Neural progenitor cell (in vitro differentiated cells): ENCODE measurements around the gene KIF26B. TPM values are rescaled to one million over a fixed set of nuclear protein-coding genes. Genes with fewer than 3 reads are reported as not detected.

Experiments
- DNase-seq: peaks from one replicate; pipeline ENCODE4 v3.0.0-alpha.2; 2016; ENCODE audit warnings: low spot score
- H2AFZ ChIP-seq: fragments of 200-600 bp; sonication (generic); replicated peaks from 2 replicates; pipeline ENCODE4 v1.6.1; 2016; ENCODE audit warnings: antibody characterized with exemption
- H3F3A ChIP-seq: fragments of 200-600 bp; sonication (generic); 2 replicates; pipeline ENCODE4 v1.6.1; 2016; ENCODE audit warnings: antibody characterized with exemption, low read depth
- H3K27ac ChIP-seq: fragments of 200-600 bp; sonication (generic); 2 replicates; pipeline ENCODE4 v1.5.1; 2016; ENCODE audit warnings: mild to moderate bottlenecking
- H3K27me3 ChIP-seq: fragments of 200-600 bp; sonication (generic); 2 replicates; pipeline ENCODE4 v1.6.1; 2016; ENCODE audit warnings: mild to moderate bottlenecking, moderate library complexity
- H3K36me3 ChIP-seq: fragments of 200-600 bp; sonication (generic); 2 replicates; pipeline ENCODE4 v1.5.1; 2016
- H3K4me1 ChIP-seq: fragments of 200-600 bp; sonication (generic); 2 replicates; pipeline ENCODE4 v1.6.1; 2016; ENCODE audit warnings: mixed run types
- H3K4me2 ChIP-seq: fragments of 200-600 bp; sonication (generic); 2 replicates; pipeline ENCODE4 v1.6.1; 2016
- H3K4me3 ChIP-seq: fragments of 200-600 bp; sonication (generic); 2 replicates; pipeline ENCODE4 v1.5.1; 2016
- H3K79me2 ChIP-seq: fragments of 200-600 bp; sonication (generic); 2 replicates; pipeline ENCODE4 v1.6.1; 2016; ENCODE audit warnings: low read depth
- H3K9ac ChIP-seq: fragments of 200-600 bp; sonication (generic); 2 replicates; pipeline ENCODE4 v1.6.1; 2016
- H3K9me3 ChIP-seq: fragments of 200-600 bp; sonication (generic); 2 replicates; pipeline ENCODE4 v1.5.1; 2016; ENCODE audit warnings: low read depth
- H4K20me1 ChIP-seq: fragments of 200-600 bp; sonication (generic); 2 replicates; pipeline ENCODE4 v1.6.1; 2016; ENCODE audit warnings: low read depth
- H3K27ac Mint-ChIP-seq: 3 replicates; pipeline ENCODE4 v1.8.0; 2021; ENCODE audit warnings: mixed read lengths
- H3K27me3 Mint-ChIP-seq: 2 replicates; pipeline ENCODE4 v1.8.0; 2022; ENCODE audit warnings: low read depth, mild to moderate bottlenecking, inconsistent platforms, moderate library complexity, mixed read lengths; ENCODE audit not compliant: insufficient read depth
- H3K36me3 Mint-ChIP-seq: 3 replicates; pipeline ENCODE4 v1.8.0; 2021; ENCODE audit warnings: mixed read lengths
- H3K4me1 Mint-ChIP-seq: 3 replicates; pipeline ENCODE4 v1.8.0; 2021; ENCODE audit warnings: mixed read lengths
- H3K4me3 Mint-ChIP-seq: 3 replicates; pipeline ENCODE4 v1.8.0; 2021; ENCODE audit warnings: mild to moderate bottlenecking, moderate library complexity, mixed read lengths
- H3K9me3 Mint-ChIP-seq: 3 replicates; pipeline ENCODE4 v1.8.0; 2020; ENCODE audit warnings: mixed read lengths
- CTCF ChIP-seq: fragments of 200-600 bp; sonication (generic); IDR thresholded peaks from 2 replicates; pipeline ENCODE4 v1.5.1; 2017; ENCODE audit warnings: antibody characterized with exemption, mild to moderate bottlenecking
- EZH2 ChIP-seq: fragments of 200-600 bp; sonication (generic); IDR thresholded peaks from 2 replicates; pipeline ENCODE4 v1.6.1; 2017; ENCODE audit warnings: antibody characterized with exemption, mild to moderate bottlenecking, moderate library complexity
- EZH2phosphoT487 ChIP-seq: fragments of 200-600 bp; sonication (generic); IDR thresholded peaks from 2 replicates; pipeline ENCODE4 v1.6.1; 2017; ENCODE audit warnings: antibody characterized with exemption
- total RNA-seq: library from RNA; depleted of rRNA; stranded (reverse); fragments of >200 nt; gene quantifications from 2 replicates; pipeline ENCODE4 v1.2.3, GENCODE V29; 2015; ENCODE audit warnings: low replicate concordance

KIF26B gene
- total RNA-seq, 1 donor from 2014 or later: 0.47 TPM

DNA sequence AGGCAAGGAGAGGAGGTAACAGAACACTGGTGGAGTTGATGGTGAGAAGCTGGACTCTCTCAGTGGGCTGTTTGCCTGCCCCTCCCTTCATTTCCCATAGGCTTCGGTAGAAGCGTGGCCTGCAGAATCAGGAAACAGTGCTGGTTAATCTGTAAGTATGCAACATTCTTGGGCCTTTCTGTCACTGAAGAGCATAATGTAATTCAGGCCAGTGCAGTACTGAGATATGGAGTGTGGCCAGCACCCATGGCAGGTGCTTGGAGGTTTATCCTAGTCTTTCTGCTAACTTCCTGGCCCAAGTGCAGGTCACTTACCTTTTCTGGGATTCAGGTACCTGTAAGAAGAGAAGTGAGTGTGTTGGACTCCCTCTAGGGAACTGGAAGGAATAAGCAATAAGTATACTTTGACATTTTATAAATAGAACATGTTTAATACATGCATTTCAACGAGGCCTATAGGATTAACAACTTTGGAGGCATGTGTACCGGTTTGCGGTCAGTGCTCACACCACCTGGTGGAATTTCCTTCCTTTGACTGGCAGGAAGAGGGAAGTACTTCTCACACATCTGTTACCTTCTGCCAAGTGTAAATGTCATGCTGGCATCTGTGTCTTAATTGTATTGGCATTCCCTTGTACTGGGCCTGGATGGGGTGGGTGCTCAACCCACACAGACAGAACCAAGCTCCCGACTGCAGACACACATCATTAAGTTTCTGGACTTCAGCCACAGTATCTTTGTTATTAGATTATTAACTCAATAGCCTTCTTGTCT, 105.5 kb downstream of the KIF26B start:
- Histone ChIP-seq H4K20me1 (no peaks in the 10 kb centered on the region), H3K79me2 (no peaks in the 10 kb centered on the region), H3F3A (peaks cover 5% of the 10 kb centered on the region), H3K4me1 (peaks cover 17% of the 10 kb centered on the region), H3K36me3 (no peaks in the 10 kb centered on the region), H2AFZ (no peak overlapping the region), H3K4me3 (no peak overlapping the region), H3K4me2 (no peak overlapping the region), H3K27ac (no peak overlapping the region), H3K9ac (no peak overlapping the region), H3K9me3 (no peaks in the 10 kb centered on the region), H3K27me3 (no peaks in the 10 kb centered on the region)
- Mint-ChIP-seq H3K4me3 (no peak overlapping the region), H3K4me1 (peaks cover 39% of the 10 kb centered on the region), H3K27me3 (peaks cover 10% of the 10 kb centered on the region), H3K9me3 (no peaks in the 10 kb centered on the region), H3K27ac (peak overlapping the region; percentile 31), H3K36me3 (no peaks in the 10 kb centered on the region)
- DNase-seq: no peak
- TF ChIP-seq EZH2: no peak
- TF ChIP-seq EZH2phosphoT487: no peak
- no peak for TF ChIP-seq CTCF

DNA sequence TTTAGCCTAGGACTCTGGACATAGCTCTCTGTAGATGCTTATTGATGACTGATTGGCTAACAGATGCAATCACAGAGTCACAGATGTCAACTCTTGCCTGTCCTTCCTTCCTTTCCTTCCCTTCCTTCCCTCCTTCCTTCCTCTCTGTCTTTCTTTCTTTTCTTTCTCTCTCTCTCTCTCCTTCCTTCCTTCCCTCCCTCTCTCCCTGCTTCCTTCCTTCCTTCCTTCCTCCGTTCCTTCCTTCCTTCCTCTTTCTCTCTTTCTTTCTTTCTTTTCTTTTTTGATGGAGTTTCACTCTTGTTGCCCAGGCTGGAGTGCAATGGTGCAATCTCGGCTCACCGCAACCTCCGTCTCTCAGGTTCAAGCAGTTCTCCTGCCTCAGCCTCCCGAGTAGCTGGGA, 106.1 kb downstream of the KIF26B start:
- H3K27ac ChIP-seq: no peak overlapping the region
- H3K9ac ChIP-seq: no peak overlapping the region
- no peak overlapping the region for H3K27ac Mint-ChIP-seq
- no peaks in the 10 kb centered on the region for H3K36me3 ChIP-seq
- H3K4me3 Mint-ChIP-seq: no peak overlapping the region
- H3K4me2 ChIP-seq: no peak overlapping the region
- no peaks in the 10 kb centered on the region for H3K9me3 ChIP-seq
- H3K27me3 Mint-ChIP-seq: peaks cover 10% of the 10 kb centered on the region
- TF ChIP-seq CTCF (no peak), EZH2 (no peak), EZH2phosphoT487 (no peak)
- DNase-seq: no peak
- H3K9me3 Mint-ChIP-seq: no peaks in the 10 kb centered on the region
- H2AFZ ChIP-seq: no peak overlapping the region
- H3K4me1 Mint-ChIP-seq: peaks cover 39% of the 10 kb centered on the region
- no peaks in the 10 kb centered on the region for H3K79me2 ChIP-seq
- H3F3A ChIP-seq: peaks cover under 1% of the 10 kb centered on the region
- peaks cover 17% of the 10 kb centered on the region for H3K4me1 ChIP-seq
- no peaks in the 10 kb centered on the region for H4K20me1 ChIP-seq
- H3K27me3 ChIP-seq: no peaks in the 10 kb centered on the region
- H3K36me3 Mint-ChIP-seq: no peaks in the 10 kb centered on the region
- no peak overlapping the region for H3K4me3 ChIP-seq

DNA sequence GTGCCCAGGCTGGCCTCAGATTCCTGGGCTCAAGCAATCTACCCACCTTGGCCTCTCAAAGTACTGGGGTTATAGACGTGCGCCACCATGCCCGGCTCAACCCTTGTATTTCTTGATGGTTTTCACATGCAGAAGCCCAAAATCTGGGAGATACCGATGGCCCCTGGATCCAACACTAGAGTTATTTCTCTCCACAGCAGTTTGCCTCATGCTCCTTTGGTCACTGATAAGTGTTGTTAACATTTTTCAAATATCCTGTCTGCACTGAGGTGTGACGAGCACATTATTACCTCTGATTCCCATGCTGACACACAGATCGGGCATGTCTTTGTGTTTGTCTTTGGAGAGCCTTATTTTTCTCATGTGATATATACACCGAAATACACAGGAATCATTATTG, 107.0 kb downstream of the KIF26B start:
- Histone ChIP-seq H3K27me3 (no peaks in the 10 kb centered on the region), H3K4me1 (peaks cover 8% of the 10 kb centered on the region), H2AFZ (no peak overlapping the region), H3K79me2 (no peaks in the 10 kb centered on the region), H3F3A (no peaks in the 10 kb centered on the region), H3K4me2 (no peak overlapping the region), H3K9ac (no peak overlapping the region), H3K4me3 (no peak overlapping the region), H4K20me1 (no peaks in the 10 kb centered on the region), H3K27ac (no peak overlapping the region), H3K36me3 (no peaks in the 10 kb centered on the region), H3K9me3 (no peaks in the 10 kb centered on the region)
- H3K4me3 Mint-ChIP-seq: peak overlapping the region; percentile 12
- TF ChIP-seq CTCF (no peak), EZH2phosphoT487 (no peak), EZH2 (no peak)
- DNase-seq: no peak
- peak overlapping the region; percentile 11 for H3K27ac Mint-ChIP-seq
- peaks cover 10% of the 10 kb centered on the region for H3K27me3 Mint-ChIP-seq
- peaks cover 36% of the 10 kb centered on the region for H3K4me1 Mint-ChIP-seq
- no peaks in the 10 kb centered on the region for H3K36me3 Mint-ChIP-seq
- H3K9me3 Mint-ChIP-seq: no peaks in the 10 kb centered on the region
